ENCODE results near the gene TMEM272.

DNA sequence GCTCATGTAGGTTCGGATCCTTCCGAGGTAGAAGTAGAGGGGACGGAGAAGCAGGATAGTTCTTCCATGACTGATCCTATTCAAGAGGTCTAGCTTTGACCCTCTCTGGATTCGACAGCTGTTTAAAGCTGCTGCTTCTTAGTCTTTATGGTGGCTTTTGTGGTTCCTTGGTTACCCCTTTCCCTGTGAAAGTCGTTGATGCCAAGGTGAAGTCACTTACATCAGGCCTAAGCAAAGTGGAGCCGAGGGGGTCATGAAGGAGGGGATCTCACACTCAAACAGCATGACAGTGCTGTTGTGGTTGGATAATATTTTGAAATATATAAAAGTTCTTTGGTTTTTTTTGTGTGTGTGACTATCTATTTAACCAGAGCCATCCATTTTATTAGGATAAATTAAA is 24.9 kb upstream of the TMEM272 start:
- TF ChIP-seq EZH2 (IDR thresholded peaks at IDR 0.05) (no peak), POLR2AphosphoS5 (IDR thresholded peaks at IDR 0.05; ENCODE audit: borderline replicate concordance, low read depth, low read length) (no peak), FOXP2 (optimal IDR thresholded peaks at IDR 0.05; ENCODE audit: control extremely low read depth, extremely low read length, insufficient read depth) (no peak)

Data from SK-N-MC (cell line).